Gastrocnemius medialis (tissue), 4 donors: ENCODE results near the gene ARL15.
"Not testable (repeated sequence)": the region's sequence is repeated elsewhere in the genome, so short reads cannot be mapped to it uniquely, and the experiment has no call there.

Experiments used
- CTCF ChIP-seq, 5 experiments: fragments of 450-650 bp in 3 of 5; fragments of 200-600 bp in 2 of 5; sonication (generic) in 2 of 5; IDR thresholded peaks in 4 of 5; conservative IDR thresholded peaks in 1 of 5; 1 replicate in 4 of 5; 2 replicates in 1 of 5; pipeline ENCODE4 v1.5.1; 2016 to 2019; ENCODE audit warnings: antibody characterized with exemption in 5 of 5, mild to moderate bottlenecking in 3 of 5, moderate library complexity in 3 of 5
- POLR2A ChIP-seq, 2 donors: fragments of 450-650 bp; IDR thresholded peaks; one replicate each; pipeline ENCODE4 v1.6.1; 2017; ENCODE audit warnings: antibody characterized with exemption in 2 of 2, mild to moderate bottlenecking in 2 of 2, moderate library complexity in 2 of 2

GRCh38 chr5:53982319-53982718, 328.1 kb downstream of the ARL15 start:
- TF ChIP-seq CTCF (IDR thresholded peaks at IDR 0.05 in 4 of 5, conservative IDR thresholded peaks at IDR 0.05 in 1 of 5); POLR2A (IDR thresholded peaks at IDR 0.05): not testable (repeated sequence)
